GM12892 (cell line): ENCODE results near the gene DGCR2.

Experiments
- POLR2A ChIP-seq: IDR thresholded peaks from 2 replicates; pipeline ENCODE4 v1.6.1; 2011; ENCODE audit warnings: low read depth, low read length, control low read depth
- POLR2AphosphoS5 ChIP-seq: IDR thresholded peaks from 2 replicates; pipeline ENCODE4 v1.6.1; 2011; ENCODE audit warnings: low read depth, low read length, control low read depth
- TAF1 ChIP-seq: IDR thresholded peaks from 2 replicates; pipeline ENCODE4 v1.6.1; 2011; ENCODE audit warnings: low read depth, mild to moderate bottlenecking, control low read depth, low read length, borderline replicate concordance

DNA sequence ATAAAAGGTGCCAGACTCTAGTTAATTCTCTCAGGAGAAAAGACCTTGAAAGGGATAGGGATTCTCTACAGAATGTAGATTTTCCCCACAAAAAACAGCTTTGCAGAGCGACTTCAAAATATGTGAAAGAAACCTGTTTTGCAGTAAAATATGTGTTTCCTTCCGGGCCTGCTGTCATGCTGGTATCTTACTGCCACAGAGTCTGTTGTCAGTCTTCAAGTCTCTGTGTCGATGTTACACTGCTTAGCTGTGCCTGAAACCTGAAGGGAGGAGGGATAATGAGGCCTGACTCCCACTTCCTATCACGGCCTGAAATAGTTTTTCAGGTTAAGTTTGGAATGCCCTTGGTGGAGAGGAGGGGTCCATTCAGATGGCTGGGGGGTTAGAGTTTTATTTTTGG is 1.7 kb upstream of the DGCR2 start:
- TF ChIP-seq TAF1: no peak
- no peak for TF ChIP-seq POLR2A
- no peak for TF ChIP-seq POLR2AphosphoS5
